Activated CD8-positive, alpha-beta memory T cell treated with anti-CD3 and anti-CD28 coated beads, Interleukin-2, amount 50 U/mL, for 1 hour (primary cell): ENCODE results near the gene SNX25.

Source experiments
- DNase-seq: peaks from one replicate; pipeline ENCODE4 v3.0.0-alpha.2; 2020; ENCODE audit errors: extremely low read depth

The SNX25 gene

DNA sequence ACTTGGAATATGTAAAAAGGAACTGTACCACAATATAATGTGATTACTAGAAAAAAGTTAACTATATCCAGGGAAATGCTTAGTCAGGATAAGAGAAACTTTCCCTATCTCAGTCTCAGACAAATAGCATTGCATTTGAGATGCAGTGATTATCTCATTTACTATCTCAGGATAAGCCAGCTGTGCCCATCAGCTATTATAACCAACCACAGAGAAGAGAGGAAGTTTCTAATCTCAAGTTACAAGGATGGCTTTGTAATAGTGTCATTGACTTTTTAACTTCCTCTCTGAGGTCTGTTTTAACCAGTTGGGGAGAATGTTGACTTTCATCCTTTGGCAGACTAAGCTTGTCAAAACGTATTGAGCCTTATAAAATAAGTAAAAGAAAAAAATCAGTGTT lies 56.5 kb downstream of the SNX25 start:
- no peak for DNase-seq

GRCh38 chr4:185269286-185269685 lies 59.9 kb downstream of the SNX25 start:
- no peak for DNase-seq

DNA sequence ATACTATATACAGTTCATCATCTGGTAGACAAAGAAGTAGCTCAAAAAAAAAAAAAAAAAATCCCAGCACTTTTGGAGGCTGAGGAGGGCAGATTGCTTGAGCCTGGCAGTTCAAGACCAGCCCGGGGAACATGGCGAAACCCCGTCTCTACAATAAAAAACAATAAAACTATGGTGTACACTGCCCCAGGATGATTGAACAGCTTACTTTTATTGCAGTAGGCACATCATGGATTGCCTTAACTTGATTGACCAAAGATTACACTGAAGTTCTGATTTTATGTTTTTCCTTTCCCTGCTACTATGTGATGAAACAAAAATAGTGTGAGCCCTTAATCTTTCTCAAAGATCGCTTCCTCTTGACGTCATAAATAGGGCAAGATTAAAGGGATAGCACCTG lies 60.6 kb downstream of the SNX25 start:
- no peak for DNase-seq

GRCh38 chr4:185270885-185271284 lies 61.5 kb downstream of the SNX25 start:
- no peak for DNase-seq

DNA sequence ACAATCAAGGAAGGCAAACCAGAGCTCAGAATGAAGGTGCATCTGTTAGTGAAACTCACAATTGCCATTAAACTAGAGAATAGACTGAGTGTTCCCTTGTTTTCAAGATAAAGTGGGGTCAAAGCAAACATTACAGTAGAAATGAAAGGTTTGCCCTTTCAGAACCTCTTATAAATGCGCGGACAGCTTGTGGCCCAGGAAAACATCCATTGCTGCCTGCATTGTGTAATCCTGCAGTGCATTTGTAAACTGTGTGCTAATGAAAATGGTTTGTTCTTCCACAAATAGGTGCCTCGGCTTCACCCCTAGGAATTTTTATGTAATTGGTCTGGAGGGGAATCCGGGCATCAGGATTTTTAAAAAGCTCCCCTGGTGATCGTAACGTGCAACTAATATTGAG lies 62.8 kb downstream of the SNX25 start:
- DNase-seq: no peak

DNA sequence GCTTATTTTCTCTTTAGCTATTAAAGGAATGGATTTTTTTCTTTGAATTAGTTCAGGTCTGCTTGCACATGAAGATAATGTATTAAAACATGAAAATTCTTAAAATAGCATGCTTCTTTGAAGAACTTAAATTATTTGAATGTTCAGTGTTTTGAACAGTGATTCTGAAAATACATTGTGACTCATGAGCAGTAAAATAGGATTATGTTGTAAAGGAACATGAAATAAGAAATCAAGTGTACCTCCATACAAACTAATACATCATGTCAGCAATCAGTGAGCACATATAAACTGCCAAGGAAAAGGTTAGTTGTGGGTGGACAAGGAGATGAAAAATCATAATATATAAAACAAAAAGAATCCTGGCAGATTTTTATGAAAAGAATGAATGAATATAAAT lies 66.1 kb downstream of the SNX25 start:
- no peak for DNase-seq

GRCh38 chr4:185276036-185276435 lies 66.6 kb downstream of the SNX25 start:
- DNase-seq: no peak

- no peak for DNase-seq
Observed at GRCh38 chr4:185278716-185279115, 69.3 kb downstream of the SNX25 start.

GRCh38 chr4:185280608-185281007 lies 71.2 kb downstream of the SNX25 start:
- no peak for DNase-seq

DNA sequence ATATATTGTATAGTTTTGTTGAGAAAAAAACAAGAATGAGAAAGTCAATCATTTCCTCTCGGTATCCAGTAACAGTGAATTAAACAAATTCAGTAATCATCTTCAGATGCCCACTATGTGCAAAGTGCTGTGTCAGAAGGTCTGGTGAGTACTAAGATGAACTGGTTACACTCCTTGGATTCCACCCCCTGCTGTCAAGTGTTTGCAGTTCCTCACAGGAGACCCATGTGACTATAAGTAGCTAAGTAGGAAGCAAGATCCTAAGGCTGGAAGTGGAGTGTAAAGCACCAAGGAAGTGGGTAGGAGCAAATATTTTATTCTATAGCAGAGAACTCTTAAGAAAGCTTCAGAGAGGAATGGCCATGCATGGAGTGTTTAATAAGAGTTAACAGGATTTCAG lies 73.6 kb downstream of the SNX25 start:
- DNase-seq: no peak

DNA sequence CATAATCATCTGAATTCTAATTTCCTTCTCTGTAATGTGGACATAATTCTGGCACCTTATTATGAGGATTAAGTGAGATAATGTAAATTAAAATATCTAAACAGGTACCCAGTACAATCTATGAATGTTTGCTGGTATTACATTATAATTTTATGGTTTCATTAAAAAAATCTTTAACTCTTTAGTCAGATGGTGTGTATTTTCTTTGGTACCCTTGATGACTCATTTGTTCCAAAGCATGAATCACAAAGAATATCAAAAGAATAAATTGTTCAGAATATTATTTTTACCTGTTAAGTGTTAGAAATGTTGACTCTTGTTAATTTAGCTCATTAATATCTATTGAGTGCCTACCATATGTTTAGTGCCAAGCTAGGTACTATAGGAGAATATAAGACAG lies 74.3 kb downstream of the SNX25 start:
- DNase-seq: no peak

GRCh38 chr4:185285632-185286393 lies 76.4 kb downstream of the SNX25 start:
- no peak for DNase-seq

DNA sequence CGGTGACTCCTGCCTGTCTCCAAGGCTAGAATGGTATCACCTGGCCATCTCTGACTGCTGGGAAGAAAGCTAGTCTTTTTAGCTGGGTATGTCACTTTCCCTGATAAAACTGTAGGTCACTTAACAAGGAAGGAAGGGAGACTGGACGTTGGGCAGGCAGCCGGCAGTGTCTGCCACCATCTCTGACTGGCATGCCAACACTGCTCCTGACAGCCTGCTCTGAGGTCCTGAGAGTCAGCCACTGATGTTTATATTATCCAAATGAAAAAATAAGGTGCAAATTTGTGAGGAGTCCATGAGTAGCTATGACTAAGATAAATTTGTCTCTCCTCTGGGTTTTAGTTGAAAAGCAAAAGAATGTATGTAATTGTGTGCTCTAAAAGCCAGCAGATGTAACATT lies 77.2 kb downstream of the SNX25 start:
- no peak for DNase-seq

- DNase-seq: no peak
Observed at GRCh38 chr4:185287031-185287430, 77.6 kb downstream of the SNX25 start.

GRCh38 chr4:185290018-185290607 lies 80.7 kb downstream of the SNX25 start:
- DNase-seq: no peak

DNA sequence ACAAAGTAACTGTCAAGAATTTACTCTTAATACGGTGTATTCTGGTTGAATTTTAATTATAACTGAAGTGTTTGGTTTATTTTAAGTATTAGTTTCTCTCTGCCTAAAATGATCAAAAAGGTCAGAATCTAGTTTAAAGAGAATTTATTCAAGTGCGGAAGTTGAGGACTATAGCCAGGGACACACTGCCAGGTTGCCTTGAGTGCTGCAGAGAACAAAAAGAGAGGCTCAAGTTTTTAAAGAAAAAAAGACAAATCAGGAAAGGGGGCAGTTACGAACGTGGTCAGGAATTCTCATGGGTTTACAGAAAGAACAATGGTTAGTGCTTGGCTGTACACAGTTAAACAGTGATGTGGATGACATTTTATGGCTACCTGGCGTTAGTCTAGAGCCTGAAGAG lies 81.3 kb downstream of the SNX25 start:
- no peak for DNase-seq

- DNase-seq: no peak
Observed at GRCh38 chr4:185293202-185293601, 83.8 kb downstream of the SNX25 start.

DNA sequence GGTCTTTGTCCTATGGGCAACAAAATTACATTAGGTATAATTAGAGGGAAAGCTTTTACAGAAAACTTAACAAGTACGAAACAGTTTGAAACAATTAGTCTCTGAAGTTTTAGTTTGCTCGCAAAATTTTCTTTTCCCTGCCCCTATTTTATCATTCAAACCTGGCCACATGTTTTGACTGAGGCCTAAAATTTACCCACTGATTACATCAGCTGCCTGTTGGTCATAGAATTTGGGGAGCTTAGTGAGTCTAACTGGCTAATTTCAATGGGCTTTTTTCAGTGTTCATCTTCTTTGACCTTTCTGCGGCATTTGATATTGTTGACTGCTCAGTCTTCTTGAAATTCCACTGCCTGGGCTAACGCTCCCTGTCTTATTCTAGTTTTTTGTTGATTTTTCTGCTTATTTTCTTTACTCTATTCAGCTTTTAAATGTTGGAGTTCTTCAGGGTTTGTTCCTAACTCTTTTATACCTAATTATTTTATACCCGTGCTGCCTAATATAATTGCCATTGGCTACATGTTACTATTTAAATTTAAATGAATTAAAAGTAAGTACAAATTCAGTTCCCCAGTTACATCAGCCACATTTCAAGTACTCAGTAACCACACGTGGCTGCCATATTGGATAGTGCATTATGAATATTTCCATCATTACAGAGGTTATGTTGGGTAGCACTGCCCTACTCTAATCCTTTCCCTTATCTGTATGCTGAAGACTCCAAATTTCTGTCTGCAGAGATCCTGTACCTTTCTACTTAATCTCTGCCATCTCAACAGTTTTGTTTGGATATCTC lies 87.5 kb downstream of the SNX25 start:
- no peak for DNase-seq

GRCh38 chr4:185298728-185299430 lies 89.5 kb downstream of the SNX25 start:
- no peak for DNase-seq

- DNase-seq: no peak
Observed at GRCh38 chr4:185304541-185304940, 95.1 kb downstream of the SNX25 start.

- no peak for DNase-seq
Observed at GRCh38 chr4:185304944-185305690, 95.7 kb downstream of the SNX25 start.
